IPS-11a (cell line): ENCODE measurements around the gene PLPPR5.
"Not testable (repeated sequence)": the region's sequence is repeated elsewhere in the genome, so short reads cannot be mapped to it uniquely, and the experiment has no call there.

Experiments
- H3K4me3 ChIP-seq: one replicate; pipeline ENCODE4 v1.5.1; 2013; ENCODE audit warnings: low read depth, low read length, control low read depth

Gene PLPPR5

GRCh38 chr1:98919652-98920051, 85.0 kb downstream of the PLPPR5 start:
- no peak overlapping the region for H3K4me3 ChIP-seq

GRCh38 chr1:98919211-98919610, 85.5 kb downstream of the PLPPR5 start:
- no peak overlapping the region for H3K4me3 ChIP-seq

- H3K4me3 ChIP-seq, result no peak overlapping the region
These were observed 90.1 kb downstream of the PLPPR5 start for GRCh38 chr1:98914547-98914946.

- no peak overlapping the region for H3K4me3 ChIP-seq
These were observed 93.8 kb downstream of the PLPPR5 start for GRCh38 chr1:98910827-98911226.

GRCh38 chr1:98908980-98909379, 95.7 kb downstream of the PLPPR5 start:
- no peak overlapping the region for H3K4me3 ChIP-seq

- no peak overlapping the region for H3K4me3 ChIP-seq
These were observed 97.9 kb downstream of the PLPPR5 start for GRCh38 chr1:98906809-98907208.

GRCh38 chr1:98906361-98906760, 98.3 kb downstream of the PLPPR5 start:
- H3K4me3 ChIP-seq, result no peak overlapping the region

- no peak overlapping the region for H3K4me3 ChIP-seq
These were observed 100.0 kb downstream of the PLPPR5 start for GRCh38 chr1:98904684-98905083.

GRCh38 chr1:98903726-98904125, 100.9 kb downstream of the PLPPR5 start:
- no peak overlapping the region for H3K4me3 ChIP-seq

- no peak overlapping the region for H3K4me3 ChIP-seq
These were observed 101.4 kb downstream of the PLPPR5 start for GRCh38 chr1:98903261-98903660.

- H3K4me3 ChIP-seq, result no peak overlapping the region
These were observed 105.7 kb downstream of the PLPPR5 start for GRCh38 chr1:98898940-98899339.

- H3K4me3 ChIP-seq, result no peak overlapping the region
These were observed 107.2 kb downstream of the PLPPR5 start for GRCh38 chr1:98897479-98897878.

GRCh38 chr1:98896711-98897445, 107.8 kb downstream of the PLPPR5 start:
- H3K4me3 ChIP-seq, result no peak overlapping the region

- H3K4me3 ChIP-seq, result no peak overlapping the region
These were observed 111.3 kb downstream of the PLPPR5 start for GRCh38 chr1:98893371-98893770.

GRCh38 chr1:98888869-98889268, 115.8 kb downstream of the PLPPR5 start:
- H3K4me3 ChIP-seq, result no peak overlapping the region

- H3K4me3 ChIP-seq, result no peak overlapping the region
These were observed 117.2 kb downstream of the PLPPR5 start for GRCh38 chr1:98887507-98887906.

- no peak overlapping the region for H3K4me3 ChIP-seq
These were observed 119.8 kb downstream of the PLPPR5 start for GRCh38 chr1:98884864-98885263.

GRCh38 chr1:98881901-98882300, 122.8 kb downstream of the PLPPR5 start:
- no peak overlapping the region for H3K4me3 ChIP-seq

GRCh38 chr1:98881234-98881633, 123.4 kb downstream of the PLPPR5 start:
- not testable (repeated sequence) for H3K4me3 ChIP-seq

GRCh38 chr1:98874828-98875227, 129.8 kb downstream of the PLPPR5 start:
- no peak overlapping the region for H3K4me3 ChIP-seq

- no peak overlapping the region for H3K4me3 ChIP-seq
These were observed 133.4 kb downstream of the PLPPR5 start for GRCh38 chr1:98870959-98871903.

GRCh38 chr1:98865796-98866195, 138.9 kb downstream of the PLPPR5 start:
- H3K4me3 ChIP-seq, result no peak overlapping the region
